Activated B cell treated with CpG ODN at 0.5 μM for 24 hours (primary cell): ENCODE data around the gene TMEM238. TPM values are rescaled to one million over a fixed set of nuclear protein-coding genes. Genes with fewer than 3 reads are reported as not detected.

Source experiments
- ATAC-seq: fragments of 200-7000 bp; cut with Tn5 transposase; one replicate; pipeline ENCODE4 v1.10.0; 2021; ENCODE audit warnings: low read depth, mild to moderate bottlenecking, moderate library complexity
- CTCF ChIA-PET: fragments of 350-600 bp; sonication (Branson Sonifier 250); formaldehyde crosslinking; loops from one replicate; lab custom pipeline; 2021; ENCODE audit warnings: antibody characterized with exemption; lab: Charles Lee
- POLR2A ChIA-PET: fragments of 350-600 bp; sonication (Branson Sonifier 250); formaldehyde crosslinking; loops from one replicate; lab custom pipeline; 2021; ENCODE audit warnings: antibody characterized with exemption; lab: Charles Lee
- DNase-seq: peaks from one replicate; pipeline ENCODE4 v3.0.0; 2022
- H3K27ac Mint-ChIP-seq: one replicate; pipeline ENCODE4 v1.8.0; 2020; ENCODE audit warnings: mixed read lengths
- H3K27me3 Mint-ChIP-seq: one replicate; pipeline ENCODE4 v1.8.0; 2021; ENCODE audit warnings: mixed read lengths
- H3K36me3 Mint-ChIP-seq: one replicate; pipeline ENCODE4 v1.8.0; 2021; ENCODE audit warnings: low read depth, mixed read lengths
- H3K4me1 Mint-ChIP-seq: one replicate; pipeline ENCODE4 v1.8.0; 2021; ENCODE audit warnings: mixed read lengths
- H3K4me3 Mint-ChIP-seq: one replicate; pipeline ENCODE4 v1.8.0; 2020; ENCODE audit warnings: mild to moderate bottlenecking, mixed read lengths
- H3K9me3 Mint-ChIP-seq: one replicate; pipeline ENCODE4 v1.8.0; 2020; ENCODE audit warnings: mixed read lengths
- intact Hi-C: fragments of 100-400 bp; cut with micrococcal nuclease; formaldehyde crosslinking; loops from one replicate; pipeline ENCODE4 v1.15.1; 2024
- total RNA-seq: library from RNA; stranded (reverse); gene quantifications from 2 replicates; pipeline ENCODE4 v1.2.3, GENCODE V29; 2022
- TF ChIP-seq, protein P1 (sequence below): fragments of 200-600 bp; IDR thresholded peaks from one replicate; pipeline ENCODE4 v1.8.0; 2022; ENCODE audit warnings: antibody characterized with exemption, mild to moderate bottlenecking

Gene TMEM238
- total RNA-seq, 1 donor from 2014 or later = 3.8 TPM

DNA sequence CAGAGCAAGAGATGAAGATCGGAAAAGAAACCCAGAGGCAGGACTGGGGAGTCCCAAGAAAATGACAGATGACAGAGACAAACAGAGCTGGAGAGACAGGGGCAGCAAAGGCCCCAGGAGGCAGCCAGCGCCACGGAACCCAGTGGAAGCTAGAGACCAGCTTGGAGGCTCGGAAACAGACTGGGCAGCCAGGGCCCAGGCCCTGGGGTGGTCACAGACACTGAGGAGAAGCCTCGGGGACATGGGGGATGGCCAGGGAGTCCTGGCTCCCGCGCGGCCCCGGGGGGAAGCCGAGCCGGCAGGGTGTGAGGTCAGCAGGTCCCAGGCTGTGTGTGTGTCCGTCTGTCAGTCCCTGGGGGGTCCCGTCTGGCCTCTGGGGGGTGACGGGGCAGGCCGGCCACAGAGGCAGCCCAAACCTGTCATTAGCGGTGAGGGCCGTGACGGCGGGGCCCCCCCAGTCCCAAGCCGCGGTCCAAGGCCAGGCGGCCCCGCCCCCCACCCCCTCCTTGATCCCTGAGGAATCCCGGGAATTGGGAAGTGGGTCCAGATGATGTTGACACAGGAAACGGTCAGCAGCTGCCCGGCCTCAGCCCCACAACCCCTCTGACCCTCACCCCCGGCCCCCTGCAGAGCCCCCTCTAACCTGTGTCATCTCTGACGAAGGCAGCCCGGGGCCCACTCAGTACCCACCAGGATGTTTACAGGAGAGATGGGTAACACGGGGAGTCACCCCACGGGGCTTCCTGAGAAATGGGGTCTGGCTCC is 9.9 kb downstream of the TMEM238 start:
- POLR2A ChIA-PET = no interaction called here
- Mint-ChIP-seq H3K27ac (no peak overlapping the region), H3K4me1 (peaks cover 14% of the 10 kb centered on the region), H3K27me3 (peaks cover 39% of the 10 kb centered on the region), H3K9me3 (no peaks in the 10 kb centered on the region), H3K36me3 (no peaks in the 10 kb centered on the region), H3K4me3 (no peak overlapping the region)
- DNase-seq = no peak
- CTCF ChIA-PET = no interaction called here
- intact Hi-C loops = no loop called here
- ATAC-seq = no peak
- TF ChIP-seq, protein P1, sequence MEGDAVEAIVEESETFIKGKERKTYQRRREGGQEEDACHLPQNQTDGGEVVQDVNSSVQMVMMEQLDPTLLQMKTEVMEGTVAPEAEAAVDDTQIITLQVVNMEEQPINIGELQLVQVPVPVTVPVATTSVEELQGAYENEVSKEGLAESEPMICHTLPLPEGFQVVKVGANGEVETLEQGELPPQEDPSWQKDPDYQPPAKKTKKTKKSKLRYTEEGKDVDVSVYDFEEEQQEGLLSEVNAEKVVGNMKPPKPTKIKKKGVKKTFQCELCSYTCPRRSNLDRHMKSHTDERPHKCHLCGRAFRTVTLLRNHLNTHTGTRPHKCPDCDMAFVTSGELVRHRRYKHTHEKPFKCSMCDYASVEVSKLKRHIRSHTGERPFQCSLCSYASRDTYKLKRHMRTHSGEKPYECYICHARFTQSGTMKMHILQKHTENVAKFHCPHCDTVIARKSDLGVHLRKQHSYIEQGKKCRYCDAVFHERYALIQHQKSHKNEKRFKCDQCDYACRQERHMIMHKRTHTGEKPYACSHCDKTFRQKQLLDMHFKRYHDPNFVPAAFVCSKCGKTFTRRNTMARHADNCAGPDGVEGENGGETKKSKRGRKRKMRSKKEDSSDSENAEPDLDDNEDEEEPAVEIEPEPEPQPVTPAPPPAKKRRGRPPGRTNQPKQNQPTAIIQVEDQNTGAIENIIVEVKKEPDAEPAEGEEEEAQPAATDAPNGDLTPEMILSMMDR = no peak

DNA sequence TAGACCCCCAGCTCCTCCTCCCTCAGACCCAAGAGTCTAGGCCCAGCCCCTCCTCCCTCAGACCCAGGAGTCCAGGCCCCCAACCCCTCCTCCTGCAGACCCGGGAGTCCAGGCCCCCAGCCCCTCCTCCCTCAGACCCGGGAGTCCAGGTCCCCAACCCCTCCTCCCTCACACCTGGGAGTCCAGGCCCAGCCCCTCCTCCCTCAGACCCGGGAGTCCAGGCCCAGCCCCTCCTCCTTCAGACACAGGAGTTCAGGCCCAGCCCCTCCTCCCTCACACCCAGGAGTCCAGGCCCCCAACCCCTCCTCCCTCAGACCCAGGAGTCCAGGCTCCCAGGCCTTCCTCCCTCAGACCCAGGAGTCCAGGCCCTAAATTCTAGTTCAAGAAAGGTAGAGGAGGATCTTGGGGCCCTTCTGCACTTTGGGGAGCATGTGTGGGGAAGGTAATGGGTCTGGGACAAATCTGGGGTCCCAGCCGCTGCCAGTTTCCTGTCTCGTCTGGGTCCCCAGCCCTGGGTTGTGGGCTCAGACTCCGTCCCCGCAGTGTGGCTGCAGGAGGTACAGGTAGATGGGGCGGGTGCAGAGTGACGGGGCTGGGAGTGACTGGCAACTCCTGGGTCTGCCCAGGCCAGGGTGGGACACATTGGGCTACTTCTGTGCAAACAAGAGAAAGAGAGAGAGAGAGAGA is 10.6 kb downstream of the TMEM238 start:
- CTCF ChIA-PET = no interaction called here

DNA sequence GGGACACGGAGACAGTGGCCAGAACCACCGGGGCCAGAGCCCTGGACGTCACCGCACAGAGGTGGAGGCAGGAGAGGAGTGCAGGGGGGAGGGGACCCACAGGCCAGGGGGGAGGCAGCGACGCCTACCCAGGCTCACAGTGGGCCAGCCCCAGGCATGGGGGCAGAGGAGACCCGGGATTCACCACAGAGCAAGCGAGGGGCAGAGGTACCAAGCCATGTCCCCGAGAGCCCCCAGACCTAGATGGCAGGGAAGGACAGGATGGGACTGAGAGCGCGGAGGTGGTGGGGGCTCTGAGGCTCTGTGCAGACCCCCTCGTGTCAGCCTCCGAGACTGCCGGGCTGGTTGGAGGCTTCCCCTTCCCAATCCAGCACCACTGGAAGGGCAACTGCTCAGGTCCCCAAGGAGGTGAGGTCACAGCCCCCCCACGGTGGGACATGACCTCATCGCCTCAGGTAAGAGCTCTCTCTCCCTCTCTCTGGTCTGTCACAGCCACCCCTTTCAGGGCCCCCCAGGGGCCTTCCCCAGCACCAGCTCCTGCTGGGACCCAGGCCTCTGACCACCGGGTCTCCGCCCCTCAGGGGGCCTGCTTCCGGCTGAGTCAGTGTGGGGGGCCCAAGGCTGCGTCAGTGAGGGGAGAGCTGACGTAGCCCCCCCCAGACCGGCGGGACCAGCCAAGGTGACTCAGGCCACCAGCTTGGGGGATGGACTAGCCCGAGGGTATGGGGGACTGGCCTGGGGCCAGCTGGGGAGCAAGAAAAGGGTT is 11.6 kb downstream of the TMEM238 start:
- intact Hi-C loops = no loop called here
- POLR2A ChIA-PET = interaction anchor here (1.5 to 2.1 kb wide), 2 partner anchors 12 to 33 kb away, joined by 4 to 7 read pairs; partner anchors contain the start of genes KMT5C and TMEM238

More for the DNA sequence above, 10.6 kb downstream of the TMEM238 start:
- ATAC-seq = no peak
- TF ChIP-seq, protein P1 = no peak
- peaks cover 14% of the 10 kb centered on the region for H3K4me1 Mint-ChIP-seq
- H3K9me3 Mint-ChIP-seq = no peaks in the 10 kb centered on the region
- no peaks in the 10 kb centered on the region for H3K36me3 Mint-ChIP-seq
- peaks cover 39% of the 10 kb centered on the region for H3K27me3 Mint-ChIP-seq
- POLR2A ChIA-PET = interaction anchor here (1.5 to 2.1 kb wide), 2 partner anchors 11 to 34 kb away, joined by 4 to 7 read pairs; partner anchors contain the start of genes KMT5C and TMEM238
- intact Hi-C loops = no loop called here
- DNase-seq = no peak
- H3K27ac Mint-ChIP-seq = no peak overlapping the region
- H3K4me3 Mint-ChIP-seq = no peak overlapping the region

DNA sequence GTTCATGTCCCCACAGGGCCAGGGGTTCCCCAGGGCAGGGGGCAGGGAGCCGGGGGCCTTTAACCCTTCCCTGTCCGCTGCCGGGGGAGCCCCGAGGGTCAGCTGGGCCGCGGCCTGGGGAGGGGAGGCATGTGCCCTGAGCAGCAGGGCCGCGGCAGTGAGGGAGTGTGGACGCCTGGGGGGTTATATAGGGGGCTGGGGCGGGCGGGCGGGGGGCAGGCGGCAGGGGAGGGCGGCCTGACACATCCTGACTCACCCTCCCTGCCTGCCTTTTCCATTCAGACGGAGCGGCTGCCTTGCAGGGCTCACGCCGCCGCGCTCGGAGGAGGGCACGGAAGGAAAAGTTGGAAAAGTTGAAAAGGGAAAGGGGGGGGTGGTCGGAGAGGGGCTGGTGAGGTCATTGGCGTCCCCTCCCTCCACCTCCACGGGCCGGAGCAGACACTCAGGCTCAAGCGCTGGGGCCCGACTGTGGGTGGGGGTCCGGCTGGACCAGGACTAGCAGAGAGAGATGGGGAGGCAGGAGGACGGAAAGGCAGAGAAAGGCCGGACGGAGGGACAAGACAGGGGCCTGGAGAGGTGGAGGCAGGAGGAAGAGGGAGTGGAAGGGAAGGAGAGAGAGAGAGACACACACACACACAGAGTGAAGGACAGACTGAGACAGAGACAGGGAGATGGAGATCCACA is 13.6 kb downstream of the TMEM238 start, which contains the start of gene IL11:
Gene IL11, minus strand, starts transcription at position 159 of the 684 bp plus-strand sequence. Its CDS starts 153 bp downstream, at position 6.
- POLR2A ChIA-PET = no interaction called here
- H3K4me1 Mint-ChIP-seq = peaks cover 14% of the 10 kb centered on the region
- DNase-seq (no peak), ATAC-seq (no peak)
- CTCF ChIA-PET = no interaction called here
- H3K27me3 Mint-ChIP-seq = peaks cover 41% of the 10 kb centered on the region
- H3K27ac Mint-ChIP-seq = no peak within 1 kb of the TSS
- intact Hi-C loops = no loop called here
- H3K9me3 Mint-ChIP-seq = no peaks in the 10 kb centered on the region
- TF ChIP-seq, protein P1 = no peak
- H3K4me3 Mint-ChIP-seq = peak within 1 kb of the TSS; percentile 68
- H3K36me3 Mint-ChIP-seq = no peaks in the 10 kb centered on the region

More for the DNA sequence above, 11.6 kb downstream of the TMEM238 start:
- DNase-seq = no peak
- CTCF ChIA-PET = no interaction called here
- no peak overlapping the region for H3K27ac Mint-ChIP-seq
- no peaks in the 10 kb centered on the region for H3K36me3 Mint-ChIP-seq
- peaks cover 43% of the 10 kb centered on the region for H3K27me3 Mint-ChIP-seq
- H3K9me3 Mint-ChIP-seq = no peaks in the 10 kb centered on the region
- H3K4me1 Mint-ChIP-seq = peaks cover 14% of the 10 kb centered on the region
- TF ChIP-seq, protein P1 = no peak
- H3K4me3 Mint-ChIP-seq = no peak overlapping the region
- ATAC-seq = no peak
